ENCODE data around the gene LIMS2. TPM values are rescaled to one million over a fixed set of nuclear protein-coding genes. Genes with fewer than 3 reads are reported as not detected.

LIMS2 gene
- total RNA-seq, 1 donor from 2014 or later: 3.8 TPM

- no peaks in the 10 kb centered on the region for H3K4me1 Mint-ChIP-seq (ENCODE audit: unreplicated experiment)
- peaks cover 4% of the 10 kb centered on the region for H3K36me3 Mint-ChIP-seq (ENCODE audit: low read depth, unreplicated experiment)
- no peak overlapping the region for H3K4me3 Mint-ChIP-seq (ENCODE audit: unreplicated experiment)
- H3K27ac Mint-ChIP-seq (ENCODE audit: unreplicated experiment): no peak overlapping the region
- no peaks in the 10 kb centered on the region for H3K9me3 Mint-ChIP-seq (ENCODE audit: unreplicated experiment)
- DNase-seq (ENCODE audit: low spot score): no peak
- no peak for TF ChIP-seq CTCF (IDR thresholded peaks at IDR 0.05; ENCODE audit: unreplicated experiment)
- peaks cover 7% of the 10 kb centered on the region for H3K27me3 Mint-ChIP-seq (ENCODE audit: unreplicated experiment)
Observed at GRCh38 chr2:127623388-127624319, 51.7 kb downstream of the LIMS2 start.

GRCh38 chr2:127622561-127623387, 52.6 kb downstream of the LIMS2 start:
- H3K36me3 Mint-ChIP-seq (ENCODE audit: low read depth, unreplicated experiment): peaks cover 6% of the 10 kb centered on the region
- no peak for DNase-seq (ENCODE audit: low spot score)
- peaks cover 7% of the 10 kb centered on the region for H3K27me3 Mint-ChIP-seq (ENCODE audit: unreplicated experiment)
- no peak overlapping the region for H3K27ac Mint-ChIP-seq (ENCODE audit: unreplicated experiment)
- H3K4me3 Mint-ChIP-seq (ENCODE audit: unreplicated experiment): no peak overlapping the region
- no peaks in the 10 kb centered on the region for H3K4me1 Mint-ChIP-seq (ENCODE audit: unreplicated experiment)
- no peak for TF ChIP-seq CTCF (IDR thresholded peaks at IDR 0.05; ENCODE audit: unreplicated experiment)
- no peaks in the 10 kb centered on the region for H3K9me3 Mint-ChIP-seq (ENCODE audit: unreplicated experiment)

GRCh38 chr2:127621981-127622431, 53.3 kb downstream of the LIMS2 start:
- peaks cover 7% of the 10 kb centered on the region for H3K36me3 Mint-ChIP-seq (ENCODE audit: low read depth, unreplicated experiment)

GRCh38 chr2:127620866-127621265, 54.5 kb downstream of the LIMS2 start:
- Mint-ChIP-seq H3K4me1 (ENCODE audit: unreplicated experiment) (no peaks in the 10 kb centered on the region), H3K27me3 (ENCODE audit: unreplicated experiment) (peaks cover 3% of the 10 kb centered on the region), H3K36me3 (ENCODE audit: low read depth, unreplicated experiment) (peaks cover 4% of the 10 kb centered on the region), H3K4me3 (ENCODE audit: unreplicated experiment) (no peak overlapping the region), H3K9me3 (ENCODE audit: unreplicated experiment) (no peaks in the 10 kb centered on the region), H3K27ac (ENCODE audit: unreplicated experiment) (no peak overlapping the region)
- DNase-seq (ENCODE audit: low spot score): no peak
- TF ChIP-seq CTCF (IDR thresholded peaks at IDR 0.05; ENCODE audit: unreplicated experiment): no peak

More at GRCh38 chr2:127621981-127622431, 53.3 kb downstream of the LIMS2 start:
- Mint-ChIP-seq H3K27ac (ENCODE audit: unreplicated experiment) (no peak overlapping the region), H3K27me3 (ENCODE audit: unreplicated experiment) (peaks cover 7% of the 10 kb centered on the region), H3K4me1 (ENCODE audit: unreplicated experiment) (no peaks in the 10 kb centered on the region), H3K4me3 (ENCODE audit: unreplicated experiment) (no peak overlapping the region), H3K9me3 (ENCODE audit: unreplicated experiment) (no peaks in the 10 kb centered on the region)
- no peak for TF ChIP-seq CTCF (IDR thresholded peaks at IDR 0.05; ENCODE audit: unreplicated experiment)
- no peak for DNase-seq (ENCODE audit: low spot score)
